HG03432 (cell line): ENCODE results near the gene LDB2.

Experiments used
- ATAC-seq: cut with Tn5 transposase; IDR thresholded peaks from one replicate; pipeline ENCODE4 v1.9.1; 2021; ENCODE audit warnings: mild to moderate bottlenecking, moderate library complexity; ENCODE audit not compliant: unreplicated experiment

The LDB2 gene

GRCh38 chr4:16760617-16761363 lies 137.7 kb downstream of the LDB2 start:
- no peak for ATAC-seq

- ATAC-seq: no peak
Measured at GRCh38 chr4:16759931-16760582, 138.4 kb downstream of the LDB2 start.

GRCh38 chr4:16758816-16759215 lies 139.6 kb downstream of the LDB2 start:
- ATAC-seq: no peak

GRCh38 chr4:16758255-16758654 lies 140.2 kb downstream of the LDB2 start:
- ATAC-seq: no peak

- no peak for ATAC-seq
Measured at GRCh38 chr4:16757080-16757521, 141.3 kb downstream of the LDB2 start.

- ATAC-seq: no peak
Measured at GRCh38 chr4:16754104-16754503, 144.3 kb downstream of the LDB2 start.

- ATAC-seq: no peak
Measured at GRCh38 chr4:16752150-16752549, 146.3 kb downstream of the LDB2 start.

GRCh38 chr4:16750882-16751642 lies 147.4 kb downstream of the LDB2 start:
- no peak for ATAC-seq

- ATAC-seq: no peak
Measured at GRCh38 chr4:16750216-16750615, 148.2 kb downstream of the LDB2 start.

- no peak for ATAC-seq
Measured at GRCh38 chr4:16745887-16746286, 152.6 kb downstream of the LDB2 start.

GRCh38 chr4:16745009-16745635 lies 153.3 kb downstream of the LDB2 start:
- ATAC-seq: no peak

GRCh38 chr4:16741287-16741686 lies 157.2 kb downstream of the LDB2 start:
- ATAC-seq: no peak

GRCh38 chr4:16739997-16740624 lies 158.3 kb downstream of the LDB2 start:
- ATAC-seq: no peak

- ATAC-seq: no peak
Measured at GRCh38 chr4:16738558-16738957, 159.9 kb downstream of the LDB2 start.

GRCh38 chr4:16733509-16733908 lies 164.9 kb downstream of the LDB2 start:
- no peak for ATAC-seq

GRCh38 chr4:16732741-16733140 lies 165.7 kb downstream of the LDB2 start:
- ATAC-seq: no peak

GRCh38 chr4:16731776-16732380 lies 166.6 kb downstream of the LDB2 start:
- no peak for ATAC-seq

- no peak for ATAC-seq
Measured at GRCh38 chr4:16730522-16731205, 167.8 kb downstream of the LDB2 start.

GRCh38 chr4:16729336-16729735 lies 169.1 kb downstream of the LDB2 start:
- no peak for ATAC-seq

GRCh38 chr4:16728849-16729248 lies 169.6 kb downstream of the LDB2 start:
- ATAC-seq: no peak
